Measurements from ENCODE around the gene MUC5B. TPM values are rescaled to one million over a fixed set of nuclear protein-coding genes. Genes with fewer than 3 reads are reported as not detected.
A peak's percentile ranks its signal among the peaks of the same experiment; 100 is the strongest.

Gene MUC5B
- total RNA-seq, 1 donor from 2014 or later: 57.5 TPM

- Histone ChIP-seq H3K36me3 (peaks cover 70% of the 10 kb centered on the region), H3K27ac (no peak overlapping the region), H3K4me3 (no peak overlapping the region), H3K9me3 (no peaks in the 10 kb centered on the region), H3K4me1 (no peaks in the 10 kb centered on the region), H3K27me3 (ENCODE audit: low read depth) (no peaks in the 10 kb centered on the region)
- ATAC-seq (no peak), DNase-seq (no peak)
- no peak for TF ChIP-seq CTCF (IDR thresholded peaks at IDR 0.05)
- intact Hi-C loops (cut with DNase I): no loop called here
Measured at GRCh38 chr11:1292018-1292643, 69.3 kb downstream of the MUC5B start.

- no peak for TF ChIP-seq CTCF (IDR thresholded peaks at IDR 0.05)
- Histone ChIP-seq H3K36me3 (peaks cover 76% of the 10 kb centered on the region), H3K27me3 (ENCODE audit: low read depth) (no peaks in the 10 kb centered on the region), H3K9me3 (no peaks in the 10 kb centered on the region), H3K4me1 (peaks cover 5% of the 10 kb centered on the region), H3K4me3 (no peak overlapping the region), H3K27ac (no peak overlapping the region)
- DNase-seq (peak; percentile 37), ATAC-seq (peak in 1 of 2 donors; percentile 5)
- intact Hi-C loops (cut with DNase I): no loop called here
Measured at GRCh38 chr11:1292644-1293618, 70.1 kb downstream of the MUC5B start.

GRCh38 chr11:1293619-1294015 is 70.8 kb downstream of the MUC5B start:
- Histone ChIP-seq H3K4me3 (no peak overlapping the region), H3K27me3 (ENCODE audit: low read depth) (no peaks in the 10 kb centered on the region), H3K36me3 (peaks cover 69% of the 10 kb centered on the region), H3K9me3 (no peaks in the 10 kb centered on the region), H3K4me1 (peaks cover 12% of the 10 kb centered on the region), H3K27ac (no peak overlapping the region)
- peak; percentile 26 for TF ChIP-seq CTCF (IDR thresholded peaks at IDR 0.05)
- intact Hi-C loops (cut with DNase I): no loop called here
- DNase-seq (peak; percentile 46), ATAC-seq (peak in 1 of 2 donors; percentile 33)

GRCh38 chr11:1295086-1295485 is 72.2 kb downstream of the MUC5B start:
- Histone ChIP-seq H3K9me3 (no peaks in the 10 kb centered on the region), H3K4me1 (peaks cover 26% of the 10 kb centered on the region), H3K27me3 (ENCODE audit: low read depth) (no peaks in the 10 kb centered on the region), H3K36me3 (peaks cover 54% of the 10 kb centered on the region), H3K4me3 (no peak overlapping the region), H3K27ac (no peak overlapping the region)
- TF ChIP-seq CTCF (IDR thresholded peaks at IDR 0.05): no peak
- no peak for ATAC-seq
- intact Hi-C loops (cut with DNase I): no loop called here
- peak; percentile 36 for DNase-seq

- Histone ChIP-seq H3K36me3 (peaks cover 49% of the 10 kb centered on the region), H3K27ac (no peak overlapping the region), H3K4me3 (no peak overlapping the region), H3K9me3 (no peaks in the 10 kb centered on the region), H3K27me3 (ENCODE audit: low read depth) (no peaks in the 10 kb centered on the region), H3K4me1 (peaks cover 28% of the 10 kb centered on the region)
- no peak for TF ChIP-seq CTCF (IDR thresholded peaks at IDR 0.05)
- intact Hi-C loops (cut with DNase I): no loop called here
- peak; percentile 30 for DNase-seq
- ATAC-seq: no peak
Measured at GRCh38 chr11:1295591-1295990, 72.7 kb downstream of the MUC5B start.
